Stimulated activated CD8-positive, alpha-beta memory T cell treated with anti-CD3 and anti-CD28 coated beads, Interleukin-2, amount 100 ng/mL, for 48 hours (primary cell): Measurements from ENCODE around the gene ANO10.

Source experiments
- DNase-seq, 2 donors: peaks; one replicate each; pipeline ENCODE4 v3.0.0-alpha.2; 2020; ENCODE audit warnings: low read depth in 2 of 2

The ANO10 gene

DNA sequence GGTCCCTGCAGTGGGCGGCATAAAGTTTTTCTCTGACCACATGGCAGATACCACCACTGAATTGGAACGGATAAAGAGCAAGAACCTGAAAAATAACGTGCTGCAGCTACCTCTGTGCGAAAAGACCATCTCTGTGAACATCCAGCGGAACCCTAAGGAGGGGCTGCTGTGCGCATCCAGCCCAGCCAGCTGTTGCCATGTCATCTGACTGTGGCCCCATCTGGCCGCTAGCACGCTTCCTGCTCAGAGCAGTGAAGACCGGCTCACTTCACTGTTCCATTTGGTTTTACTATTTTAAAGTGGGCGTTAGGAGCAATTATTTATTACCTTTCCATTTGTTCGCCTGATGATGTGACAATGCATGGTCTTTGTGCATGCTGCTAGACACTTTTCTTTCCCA is 273.5 kb downstream of the ANO10 start:
- DNase-seq, result no peak

DNA sequence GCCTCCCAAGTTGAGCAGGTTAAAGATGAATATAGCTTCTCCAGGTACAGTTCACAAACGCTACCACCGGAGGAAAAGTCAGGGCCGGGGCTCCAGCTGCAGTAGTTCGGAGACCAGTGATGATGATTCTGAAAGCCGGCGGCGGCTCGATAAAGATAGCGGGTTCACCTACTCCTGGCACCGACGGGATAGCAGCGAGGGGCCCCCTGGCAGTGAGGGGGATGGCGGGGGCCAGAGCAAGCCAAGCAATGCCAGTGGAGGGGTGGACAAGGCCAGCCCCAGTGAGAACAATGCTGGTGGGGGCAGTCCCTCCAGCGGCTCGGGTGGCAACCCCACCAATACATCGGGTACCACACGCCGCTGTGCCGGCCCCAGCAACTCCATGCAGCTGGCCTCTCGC is 274.0 kb downstream of the ANO10 start:
- no peak for DNase-seq

DNA sequence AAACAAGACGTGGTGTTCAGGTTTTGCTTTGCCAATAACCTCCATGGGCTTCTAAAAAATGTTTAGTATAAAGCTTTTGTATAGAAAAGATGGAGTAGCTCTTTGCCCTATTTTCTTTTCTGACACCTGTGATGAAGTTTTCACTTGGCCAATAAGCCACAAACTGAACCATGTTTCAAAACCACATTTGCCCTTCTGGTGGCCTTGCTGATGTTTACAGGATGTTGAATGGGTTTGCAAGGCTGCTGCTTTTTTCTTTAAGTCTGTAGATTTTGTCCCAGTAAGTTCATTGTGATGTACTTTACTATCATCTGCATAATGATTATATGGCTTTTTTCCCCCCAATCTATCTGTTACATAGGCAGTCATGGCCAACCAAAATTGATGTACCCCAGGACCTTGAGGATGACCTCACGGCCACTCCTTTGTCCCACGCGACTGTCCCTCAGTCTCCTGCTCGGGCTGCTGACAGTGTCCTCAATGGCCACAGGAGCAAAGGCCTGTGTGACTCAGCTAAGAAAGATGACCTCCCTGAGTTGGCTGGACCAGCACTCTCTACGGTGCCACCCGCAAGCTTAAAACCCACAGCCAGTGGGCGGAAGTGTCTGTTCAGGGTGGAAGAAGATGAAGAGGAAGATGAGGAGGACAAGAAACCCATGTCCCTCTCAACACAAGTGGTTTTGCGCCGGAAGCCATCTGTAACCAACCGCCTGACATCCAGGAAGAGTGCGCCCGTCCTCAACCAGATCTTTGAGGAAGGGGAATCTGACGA is 274.6 kb downstream of the ANO10 start:
- DNase-seq, result peak; percentile 11 to 14

DNA sequence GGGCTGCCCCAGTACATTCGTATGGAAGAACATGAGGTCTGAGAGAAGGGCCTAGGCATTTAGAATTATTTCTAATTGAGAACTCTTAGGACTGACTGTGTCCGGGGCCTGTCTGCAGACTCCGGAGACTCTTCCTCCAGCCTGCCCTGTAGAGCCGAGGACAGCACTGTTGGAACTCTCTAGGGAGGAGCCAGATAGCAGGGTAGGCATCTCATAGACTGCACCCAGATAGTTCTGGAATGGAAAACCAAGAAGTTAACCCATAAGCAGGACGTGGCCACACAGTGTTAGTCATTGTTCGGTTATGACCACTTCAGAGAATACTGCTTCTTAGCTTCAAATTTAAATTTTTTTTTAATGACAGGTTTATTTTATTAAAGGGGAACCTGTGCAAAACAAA is 275.9 kb downstream of the ANO10 start:
- DNase-seq, result no peak

DNA sequence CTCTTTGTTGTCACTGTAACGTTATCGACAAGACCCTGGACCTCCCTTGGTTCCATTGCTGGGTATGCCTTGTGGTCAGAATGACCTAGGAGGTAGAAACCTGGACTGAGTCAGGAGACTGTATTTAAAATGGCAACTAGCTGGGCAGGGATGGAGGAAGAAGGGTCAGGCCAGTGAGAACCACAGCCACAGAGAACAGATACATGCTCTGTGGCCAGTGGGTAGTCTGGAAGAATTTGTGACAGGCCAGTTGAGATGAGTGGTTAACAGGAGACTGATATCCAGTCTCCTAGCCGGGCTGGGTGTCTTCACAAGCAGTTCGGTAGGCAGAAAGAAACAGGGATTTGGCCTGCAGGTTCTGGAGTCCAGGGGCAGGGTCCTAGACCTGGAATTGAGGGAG is 276.6 kb downstream of the ANO10 start:
- no peak for DNase-seq

DNA sequence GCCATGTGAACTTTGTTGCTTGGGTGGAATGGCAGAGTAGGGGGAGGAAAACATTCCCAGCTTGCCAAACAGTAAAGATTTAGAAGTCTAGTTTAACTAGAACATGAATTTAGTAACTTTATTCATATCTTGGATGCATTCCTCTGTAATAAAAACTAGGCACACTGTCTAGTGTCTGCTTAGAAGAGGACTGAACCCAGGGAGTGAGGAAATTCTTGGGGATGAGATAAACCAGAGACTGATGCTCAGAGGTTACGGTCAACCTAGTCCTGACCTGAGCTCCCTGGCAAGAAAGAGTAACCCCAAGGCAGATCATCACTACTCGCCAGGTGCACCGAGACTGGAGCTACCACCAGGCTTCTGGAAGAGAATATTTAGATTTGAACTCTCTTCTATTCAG is 277.3 kb downstream of the ANO10 start:
- DNase-seq, result no peak

DNA sequence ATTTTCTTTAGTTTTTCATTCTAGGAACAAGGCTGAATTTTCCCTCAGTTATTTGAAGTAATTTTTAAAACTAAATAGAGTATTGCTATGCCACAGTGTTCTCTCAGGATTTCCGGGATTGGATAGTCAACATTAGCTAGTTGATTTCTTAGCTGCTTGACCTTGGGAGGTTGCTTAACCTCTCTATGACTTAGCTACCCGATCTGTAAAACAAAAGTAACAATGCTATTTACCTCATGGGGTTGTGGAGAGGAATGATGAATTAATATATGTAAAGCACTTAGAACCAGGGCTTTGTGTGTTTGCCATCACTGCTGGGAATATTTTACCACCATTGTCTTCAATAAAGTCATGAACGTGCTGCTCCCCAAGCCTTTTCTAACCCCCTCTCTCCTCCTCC is 278.0 kb downstream of the ANO10 start:
- DNase-seq, result no peak

DNA sequence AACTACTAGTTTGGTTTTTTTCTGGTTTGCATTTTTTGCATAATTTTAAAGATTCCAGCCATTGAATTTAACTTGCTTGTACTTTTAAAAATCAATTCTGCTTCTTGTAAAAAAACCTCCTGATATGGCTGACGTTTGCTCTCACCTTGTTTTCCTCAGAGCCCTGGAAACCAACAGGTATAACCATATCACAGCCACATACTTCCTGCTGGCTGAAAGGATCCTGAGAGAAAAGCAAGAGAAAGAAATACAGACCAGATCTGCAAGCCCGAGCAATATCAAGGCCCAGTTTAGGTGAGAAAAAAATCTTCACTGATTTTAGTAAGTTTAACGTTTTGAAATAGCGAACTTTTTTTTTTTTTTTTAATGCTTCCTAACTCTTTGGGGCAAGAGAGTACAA is 278.6 kb downstream of the ANO10 start:
- DNase-seq, result no peak

DNA sequence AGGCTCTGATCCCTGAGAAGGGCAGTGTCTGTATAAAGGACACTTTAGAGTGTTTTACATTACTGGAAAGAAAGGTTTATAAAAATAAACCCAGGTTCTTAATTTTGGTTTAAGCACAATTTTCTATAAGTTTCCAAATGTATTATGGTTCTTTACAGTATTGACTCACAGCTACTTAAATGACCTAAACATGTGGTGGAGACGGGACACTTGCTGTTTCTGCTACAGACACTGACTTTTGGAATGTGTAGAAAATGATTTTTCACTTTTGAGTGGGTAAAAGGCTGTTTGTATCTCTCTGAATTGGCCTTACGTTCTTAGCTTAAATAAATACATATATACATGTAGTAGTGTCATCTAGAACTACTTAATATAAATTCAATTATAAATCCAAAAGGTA is 280.0 kb downstream of the ANO10 start:
- DNase-seq, result no peak

DNA sequence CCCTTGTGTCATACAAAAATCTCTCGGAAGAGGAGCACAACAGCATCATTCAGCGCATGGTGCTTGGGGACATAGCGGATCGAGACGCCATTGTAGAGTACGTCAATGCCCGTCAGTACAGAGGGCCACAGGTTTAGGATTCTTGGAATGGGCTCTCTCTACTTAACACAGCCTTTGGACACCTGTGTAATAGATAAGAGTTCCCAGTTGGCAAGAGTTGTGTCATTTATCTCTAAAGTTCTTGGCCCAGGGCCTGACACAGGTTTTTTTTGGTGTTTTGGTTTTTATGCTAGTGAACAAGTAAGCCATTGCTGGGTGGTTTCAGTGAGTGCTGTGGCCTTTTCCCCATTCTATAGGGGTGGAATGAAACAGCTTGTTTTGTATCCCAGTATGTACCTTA is 281.4 kb downstream of the ANO10 start:
- no peak for DNase-seq

DNA sequence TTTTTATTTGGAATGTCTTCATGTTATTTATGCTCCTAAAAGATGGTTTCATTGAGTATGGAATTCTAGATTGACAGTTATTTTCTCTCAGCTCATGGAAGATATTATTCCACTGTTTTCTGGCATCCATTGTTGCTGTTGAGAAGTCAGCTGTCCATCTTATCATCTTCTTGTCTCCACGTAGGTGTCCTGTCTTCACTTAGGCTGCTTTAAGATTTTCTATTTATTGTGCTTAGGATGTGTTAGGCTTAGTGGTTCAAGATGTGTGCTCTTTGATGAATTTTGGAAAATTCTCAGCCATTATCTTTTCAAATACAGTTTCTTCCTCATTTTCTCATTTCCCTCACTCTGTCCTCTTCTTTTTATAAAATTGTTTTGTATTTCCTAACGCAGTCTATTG is 283.5 kb downstream of the ANO10 start:
- DNase-seq, result no peak

DNA sequence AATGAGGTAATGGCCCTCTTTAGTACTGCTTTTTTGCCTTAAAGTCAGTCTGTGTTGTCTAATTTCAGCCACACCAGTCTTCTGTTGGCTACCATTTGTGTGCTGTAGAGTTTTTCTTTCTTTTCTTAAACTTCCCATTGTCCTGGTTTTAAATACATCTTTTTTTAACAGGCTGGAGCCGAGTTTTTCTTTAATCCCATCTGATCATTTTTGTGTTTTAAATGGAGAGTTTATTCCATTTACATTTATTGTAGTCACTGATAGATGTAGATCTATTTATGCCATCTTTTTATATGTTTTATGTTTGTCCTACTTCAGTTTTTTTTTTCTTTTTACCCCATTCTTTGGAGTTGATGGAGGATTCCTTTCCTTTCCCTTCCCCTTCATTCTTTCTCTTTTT is 286.0 kb downstream of the ANO10 start:
- no peak for DNase-seq

DNA sequence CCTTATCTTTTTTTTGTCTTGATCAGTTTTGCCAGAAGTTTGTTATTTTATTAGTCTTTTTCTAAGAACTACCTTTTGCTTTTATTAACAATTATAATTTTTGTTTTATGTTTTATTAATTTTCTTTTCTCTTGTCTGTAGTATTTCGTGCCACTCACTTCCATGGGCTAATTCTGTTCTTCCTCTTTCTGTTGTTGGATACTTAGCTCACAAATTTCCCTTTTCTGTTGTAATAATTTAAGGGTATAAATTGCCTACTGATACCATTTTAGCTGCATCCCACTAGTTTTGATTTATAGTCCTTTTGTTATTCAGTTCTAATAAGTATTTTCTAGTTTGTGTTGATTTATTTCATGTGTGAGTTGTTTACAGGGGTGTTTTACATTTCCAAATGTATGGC is 286.8 kb downstream of the ANO10 start:
- no peak for DNase-seq

DNA sequence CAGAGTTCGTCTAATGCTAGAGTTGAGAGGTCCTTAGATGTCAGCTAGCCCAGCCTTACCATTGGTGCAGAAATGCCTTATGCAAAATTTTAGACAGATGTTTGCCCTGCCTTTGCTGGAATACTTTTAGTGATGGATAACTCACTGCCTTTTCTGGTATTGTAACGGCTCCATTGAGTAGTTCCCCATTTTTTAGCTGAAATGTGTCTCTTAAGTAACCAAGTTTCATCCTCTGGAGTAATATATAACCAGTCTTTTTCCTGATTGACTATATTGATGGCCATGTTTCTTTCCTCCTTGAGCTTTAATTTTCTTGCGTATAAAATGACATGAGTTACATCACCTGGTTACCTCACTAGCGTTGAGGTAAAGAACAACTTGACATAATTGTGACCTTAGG is 290.4 kb downstream of the ANO10 start:
- DNase-seq, result no peak

DNA sequence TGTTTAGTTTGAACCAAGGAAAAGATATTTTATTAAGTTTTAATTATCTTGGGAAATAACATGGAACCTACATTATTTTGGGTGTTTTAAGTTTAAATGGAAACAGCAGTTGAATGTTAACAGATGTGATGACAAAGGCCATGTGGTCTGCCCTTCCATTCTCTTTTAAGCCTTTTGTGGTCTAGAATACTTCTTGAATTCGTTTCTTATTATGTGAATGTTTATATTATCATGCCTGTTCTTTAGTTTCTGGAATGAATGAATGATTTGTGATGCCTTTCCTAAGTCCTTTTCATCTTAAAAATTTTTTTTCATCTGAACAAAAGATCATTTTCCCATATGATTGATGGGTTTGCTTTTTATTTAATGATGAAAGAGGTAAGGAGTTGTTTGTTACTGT is 290.8 kb downstream of the ANO10 start:
- no peak for DNase-seq

DNA sequence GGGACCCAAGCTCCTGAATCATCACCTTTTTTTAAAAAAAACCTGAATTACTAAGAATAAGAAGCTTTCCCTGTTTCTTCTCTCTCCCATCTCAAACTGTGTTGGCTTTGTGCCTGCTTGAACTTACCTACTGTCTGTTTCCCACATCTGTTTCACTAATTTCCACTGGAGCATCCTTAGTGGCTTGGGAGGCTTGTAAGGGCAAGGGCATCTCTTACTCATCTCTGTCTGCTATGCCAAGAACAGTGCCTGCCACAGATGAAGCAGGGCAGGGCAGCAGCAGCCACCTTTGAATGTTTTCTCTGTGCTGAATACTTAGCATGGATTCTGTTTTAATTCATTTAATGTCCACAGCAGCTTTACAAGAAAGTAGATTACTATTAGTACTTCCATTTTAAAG is 293.2 kb downstream of the ANO10 start:
- no peak for DNase-seq

DNA sequence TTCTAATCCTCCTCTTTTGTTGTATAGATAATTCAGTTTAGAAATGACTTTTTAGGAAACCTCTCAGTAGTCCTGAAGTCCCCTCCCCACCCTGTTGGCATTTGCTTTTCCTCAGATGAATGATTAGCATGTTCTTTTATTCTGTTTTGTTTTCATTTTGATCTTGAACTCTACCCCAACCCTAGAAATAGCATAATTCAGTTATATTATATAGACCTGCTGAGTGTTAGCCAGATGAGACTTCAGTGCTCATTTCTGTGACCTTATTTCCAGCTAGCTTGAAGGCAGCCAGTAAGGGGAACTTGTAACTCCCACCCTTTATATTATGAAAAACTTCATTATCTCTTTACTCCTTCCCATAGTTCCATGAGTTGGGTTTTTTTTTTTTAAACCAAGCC is 294.2 kb downstream of the ANO10 start:
- DNase-seq, result no peak

DNA sequence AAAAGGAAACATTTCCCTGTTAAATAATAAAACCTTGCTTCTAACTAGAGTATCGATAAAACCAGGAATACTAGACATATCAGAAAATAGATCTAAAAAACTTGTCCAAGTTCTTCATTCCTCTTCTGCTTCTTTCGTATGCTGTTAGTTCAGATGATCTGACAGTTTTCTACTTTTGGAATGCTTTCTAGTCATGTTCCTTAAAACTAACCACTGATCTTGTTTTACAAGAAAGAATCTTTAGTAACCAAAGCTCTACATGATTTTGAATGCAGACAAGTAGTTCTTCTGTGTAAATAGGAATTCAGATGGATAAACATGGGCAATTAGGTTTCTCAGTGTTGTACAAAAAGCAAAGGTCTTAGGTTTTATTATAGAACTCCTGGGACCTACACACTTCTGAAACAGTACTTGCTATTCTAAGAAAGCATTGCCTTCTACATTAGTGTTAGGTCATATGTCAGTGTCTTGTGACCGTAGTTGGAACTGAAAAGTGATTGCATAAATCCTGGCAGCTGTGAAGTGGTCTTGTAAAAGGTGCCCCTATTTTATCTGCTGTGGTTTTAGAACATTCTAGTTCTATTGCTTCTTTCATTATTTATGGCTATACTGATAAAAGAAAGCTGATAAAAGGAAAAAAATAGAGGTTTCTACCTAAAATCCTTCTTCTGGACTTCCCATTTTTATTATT is 294.8 kb downstream of the ANO10 start:
- DNase-seq, result no peak

DNA sequence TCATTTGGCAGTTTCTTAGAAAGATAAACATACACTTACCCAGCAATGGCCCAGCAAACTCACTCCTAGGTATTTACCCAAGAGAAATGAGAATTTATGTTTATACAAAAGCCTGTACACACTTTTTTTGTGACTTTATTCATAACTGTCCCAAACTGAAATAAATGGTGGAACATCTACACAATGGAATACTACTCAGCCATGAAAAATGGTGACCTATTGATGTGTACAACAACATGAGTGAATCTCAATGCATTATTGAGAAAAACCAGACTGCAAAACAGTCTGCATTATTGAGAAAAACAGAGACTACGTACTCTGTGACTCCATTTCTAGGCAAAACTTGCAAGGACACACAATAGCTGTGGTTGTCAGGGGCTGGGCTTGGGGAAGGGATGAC is 298.3 kb downstream of the ANO10 start:
- no peak for DNase-seq

DNA sequence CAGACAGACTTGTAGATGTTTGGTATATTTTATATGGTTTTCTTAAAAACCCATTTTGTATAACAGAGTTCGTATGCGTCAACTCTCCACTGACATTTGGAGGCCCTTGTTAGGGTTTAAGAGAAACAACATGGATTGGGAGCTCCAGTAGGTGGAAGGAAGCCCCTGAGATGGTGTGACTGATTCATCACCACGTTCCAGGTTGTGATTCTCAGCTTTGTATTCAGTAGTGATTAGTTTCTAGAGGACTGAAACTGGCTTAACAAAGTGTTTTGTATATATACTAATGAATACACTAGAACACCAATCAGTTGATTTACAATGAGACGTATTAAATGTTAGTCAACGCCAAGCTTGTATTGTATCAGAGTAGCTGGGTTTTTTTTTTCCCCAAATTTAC is 301.5 kb downstream of the ANO10 start:
- DNase-seq, result no peak

DNA sequence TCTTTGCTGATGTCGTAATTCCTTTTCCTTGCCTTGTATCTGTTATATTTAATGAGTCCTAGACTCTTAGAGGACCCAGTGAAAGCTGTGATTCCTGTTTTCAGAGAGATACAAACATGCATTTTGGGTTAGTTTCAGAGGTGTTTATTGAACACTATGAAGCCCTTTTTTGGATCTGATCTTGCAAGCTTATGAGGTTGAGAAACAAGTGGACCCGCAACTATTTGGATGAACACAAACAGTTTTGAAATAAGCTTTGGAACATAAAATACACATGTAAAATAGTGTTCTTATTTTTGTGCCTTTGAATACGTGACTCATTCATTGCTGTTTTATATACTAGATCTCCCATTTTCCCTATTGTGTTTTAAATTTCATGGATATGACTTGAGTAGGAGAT is 302.0 kb downstream of the ANO10 start:
- no peak for DNase-seq

DNA sequence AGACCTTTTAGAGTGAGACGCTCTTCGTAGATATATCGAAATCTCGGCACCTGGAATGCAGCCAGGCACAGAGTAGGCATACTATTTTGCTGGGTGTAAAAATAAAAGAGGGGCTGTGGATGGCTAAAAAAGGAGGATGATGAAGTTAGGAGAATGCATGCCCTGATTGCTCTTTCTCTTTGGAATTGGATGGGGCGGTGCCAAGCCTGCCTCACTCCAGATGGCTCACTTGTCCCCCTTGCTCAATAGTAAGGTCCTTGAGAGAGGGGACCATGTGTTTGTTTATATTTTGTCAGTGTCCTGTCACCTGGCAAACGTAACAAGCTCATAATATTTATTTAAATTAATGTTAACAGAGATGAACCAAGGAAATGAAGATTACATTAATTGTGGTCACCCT is 302.4 kb downstream of the ANO10 start:
- DNase-seq, result no peak

DNA sequence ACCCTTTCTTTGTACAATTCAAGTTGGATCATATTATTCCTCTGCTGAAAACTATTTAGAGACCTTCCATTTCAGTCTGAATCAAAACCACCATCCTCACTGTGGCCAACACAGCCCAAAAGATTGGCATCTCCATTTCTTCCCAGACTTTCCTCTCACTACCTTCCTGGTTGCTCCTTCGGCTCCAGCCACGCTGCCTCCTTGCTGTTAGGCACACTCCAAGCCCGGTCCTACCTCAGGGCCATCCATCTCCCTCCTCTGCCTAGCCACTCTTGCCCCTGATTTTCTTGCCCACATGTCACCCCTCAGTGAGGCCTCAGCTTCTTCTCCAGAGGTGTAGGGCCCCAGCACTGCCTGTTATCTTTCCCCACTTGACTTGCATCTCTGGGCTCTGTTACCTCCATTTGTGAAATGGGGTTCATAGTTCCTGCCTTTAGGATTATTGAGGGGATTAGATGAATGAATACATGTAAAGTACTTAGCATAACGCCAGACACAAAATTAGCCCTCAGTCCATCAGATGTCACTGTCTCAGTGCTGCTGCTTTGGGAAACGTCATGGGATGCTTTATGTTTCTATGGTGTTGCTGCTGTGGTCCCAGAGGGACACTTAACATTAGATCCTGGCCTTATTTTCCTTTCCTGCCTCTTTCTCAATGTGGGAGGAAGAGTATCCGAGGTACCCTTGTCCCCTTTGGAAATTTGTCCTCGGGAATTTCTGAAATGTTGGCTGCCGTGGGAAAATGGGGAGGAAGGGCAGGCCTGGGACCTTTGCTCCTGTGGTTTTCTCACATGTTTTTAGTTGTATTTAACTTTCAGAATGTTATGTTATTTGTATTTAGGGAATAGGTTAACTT is 304.1 kb downstream of the ANO10 start:
- DNase-seq, result no peak
